ENCODE results near the gene ZNF274.
A peak's percentile ranks its signal among the peaks of the same experiment; 100 is the strongest.
"Not testable (repeated sequence)": the region's sequence is repeated elsewhere in the genome, so short reads cannot be mapped to it uniquely, and the experiment has no call there.

ZNF274 gene

DNA sequence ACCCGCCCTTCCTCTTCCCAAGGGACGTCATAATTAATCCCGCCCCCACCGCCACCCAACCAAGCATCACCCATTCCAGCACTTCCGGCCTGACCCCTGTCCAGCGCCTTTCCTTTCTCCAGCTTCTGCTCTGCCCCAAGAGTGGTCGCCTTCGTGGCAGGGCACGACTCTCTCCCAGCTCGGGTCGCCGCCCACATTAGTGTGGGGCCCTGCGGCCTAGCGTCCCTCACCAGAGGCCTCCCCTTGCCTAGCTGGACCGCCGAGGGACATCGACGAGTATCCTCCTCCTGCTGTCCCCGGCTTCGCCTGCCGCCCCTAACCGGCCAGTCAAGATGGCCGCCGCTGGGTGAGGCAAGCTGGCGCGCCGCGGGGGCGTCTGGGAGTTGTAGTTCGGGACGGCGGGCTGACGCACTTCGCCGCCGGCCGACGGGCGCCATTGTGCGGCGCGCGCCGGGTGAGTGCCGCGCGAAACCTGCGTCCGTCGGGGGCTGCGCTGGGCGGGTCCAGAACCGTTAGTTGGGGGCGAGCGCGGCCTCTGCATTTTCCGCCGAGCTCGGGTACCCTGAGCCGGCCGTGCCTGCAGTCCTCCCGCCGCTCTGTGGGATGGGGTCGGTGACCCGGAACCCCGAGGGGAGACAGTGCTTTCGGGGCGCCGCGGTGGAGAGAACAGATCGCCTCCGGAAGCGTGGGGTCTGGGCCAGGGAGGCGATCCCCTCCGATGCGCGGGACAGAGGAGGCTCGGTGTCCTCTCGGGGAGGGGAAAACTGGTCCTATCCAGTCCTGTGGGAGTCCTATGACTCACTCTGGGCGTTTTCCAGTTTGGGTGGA lies at the start of gene ZNF274:
Gene ZNF274 (plus strand): TSS at position 73 of the 828 bp plus-strand sequence. CDS start 905 bp downstream, outside the sequence.
- no peaks in the 10 kb centered on the region for H3K27me3 ChIP-seq (ENCODE audit: low read length)
- H3K4me3 ChIP-seq (ENCODE audit: insufficient read depth, low read length, poor library complexity, severe bottlenecking): peak within 1 kb of the TSS; percentile 85
- peaks cover 8% of the 10 kb centered on the region; the same call in 1 of the 2 replicates for H3F3A ChIP-seq (ENCODE audit: insufficient read depth)
- peak within 1 kb of the TSS; percentile 85 for H3K9ac ChIP-seq (ENCODE audit: low read length)
- H3K9me2 ChIP-seq (replicated peaks; ENCODE audit: insufficient read depth, low read length): no peaks in the 10 kb centered on the region
- H2AFZ ChIP-seq (ENCODE audit: low read depth, low read length, severe bottlenecking): peak within 1 kb of the TSS; percentile 91
- H3K9me3 ChIP-seq (ENCODE audit: insufficient read depth, low read length): peaks cover 23% of the 10 kb centered on the region; the same call in 1 of the 2 replicates
- H3K36me3 ChIP-seq (ENCODE audit: low read length): peaks cover 34% of the 10 kb centered on the region
- H3K79me2 ChIP-seq (ENCODE audit: insufficient read depth, low read length): peaks cover 18% of the 10 kb centered on the region
- TF ChIP-seq EZH2phosphoT487 (conservative IDR thresholded peaks at IDR 0.05; ENCODE audit: low read length): no peak
- TF ChIP-seq, protein P1, sequence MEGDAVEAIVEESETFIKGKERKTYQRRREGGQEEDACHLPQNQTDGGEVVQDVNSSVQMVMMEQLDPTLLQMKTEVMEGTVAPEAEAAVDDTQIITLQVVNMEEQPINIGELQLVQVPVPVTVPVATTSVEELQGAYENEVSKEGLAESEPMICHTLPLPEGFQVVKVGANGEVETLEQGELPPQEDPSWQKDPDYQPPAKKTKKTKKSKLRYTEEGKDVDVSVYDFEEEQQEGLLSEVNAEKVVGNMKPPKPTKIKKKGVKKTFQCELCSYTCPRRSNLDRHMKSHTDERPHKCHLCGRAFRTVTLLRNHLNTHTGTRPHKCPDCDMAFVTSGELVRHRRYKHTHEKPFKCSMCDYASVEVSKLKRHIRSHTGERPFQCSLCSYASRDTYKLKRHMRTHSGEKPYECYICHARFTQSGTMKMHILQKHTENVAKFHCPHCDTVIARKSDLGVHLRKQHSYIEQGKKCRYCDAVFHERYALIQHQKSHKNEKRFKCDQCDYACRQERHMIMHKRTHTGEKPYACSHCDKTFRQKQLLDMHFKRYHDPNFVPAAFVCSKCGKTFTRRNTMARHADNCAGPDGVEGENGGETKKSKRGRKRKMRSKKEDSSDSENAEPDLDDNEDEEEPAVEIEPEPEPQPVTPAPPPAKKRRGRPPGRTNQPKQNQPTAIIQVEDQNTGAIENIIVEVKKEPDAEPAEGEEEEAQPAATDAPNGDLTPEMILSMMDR (IDR thresholded peaks at IDR 0.05; ENCODE audit: insufficient read depth, low read length, poor library complexity, severe bottlenecking): no peak
- peak within 1 kb of the TSS; percentile 85 for H3K27ac ChIP-seq (ENCODE audit: low read depth, low read length)
- H3K4me2 ChIP-seq (ENCODE audit: low read depth, low read length, poor library complexity, severe bottlenecking): peak within 1 kb of the TSS; percentile 90
- no peaks in the 10 kb centered on the region for H4K20me1 ChIP-seq (ENCODE audit: low read depth, low read length)

DNA sequence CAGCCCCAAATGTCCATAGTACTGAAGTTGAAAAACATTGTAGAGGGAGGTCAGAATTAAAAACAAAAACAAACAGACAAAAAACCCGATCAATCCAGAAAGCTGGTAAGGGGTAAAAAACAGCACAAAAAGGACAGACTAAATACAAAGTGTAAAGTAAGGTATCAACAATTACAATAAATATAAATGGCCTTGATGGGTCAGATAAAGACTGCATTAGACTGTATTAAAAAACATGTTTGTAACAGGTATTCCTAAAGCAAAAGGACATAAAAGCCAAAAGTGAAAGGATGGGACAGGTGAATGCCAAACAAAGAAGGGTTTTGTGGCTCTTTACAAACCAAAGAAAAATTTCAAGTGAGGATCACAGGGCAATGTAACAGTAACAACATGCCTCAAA lies 48.6 kb upstream of the ZNF274 start:
- Histone ChIP-seq H3K9me2 (replicated peaks; ENCODE audit: insufficient read depth, low read length) (no peaks in the 10 kb centered on the region), H3K79me2 (ENCODE audit: insufficient read depth, low read length) (no peaks in the 10 kb centered on the region), H3K27me3 (ENCODE audit: low read length) (no peaks in the 10 kb centered on the region), H3K27ac (ENCODE audit: low read depth, low read length) (no peak overlapping the region), H2AFZ (ENCODE audit: low read depth, low read length, severe bottlenecking) (no peak overlapping the region), H3K36me3 (ENCODE audit: low read length) (no peaks in the 10 kb centered on the region), H3K9me3 (ENCODE audit: insufficient read depth, low read length) (peaks cover 21% of the 10 kb centered on the region; the same call in 1 of the 2 replicates), H3K9ac (ENCODE audit: low read length) (no peak overlapping the region), H3K4me2 (ENCODE audit: low read depth, low read length, poor library complexity, severe bottlenecking) (no peak overlapping the region), H4K20me1 (ENCODE audit: low read depth, low read length) (no peaks in the 10 kb centered on the region), H3K4me3 (ENCODE audit: insufficient read depth, low read length, poor library complexity, severe bottlenecking) (no peak overlapping the region), H3F3A (ENCODE audit: insufficient read depth) (no peaks in the 10 kb centered on the region)
- TF ChIP-seq, protein P1 (IDR thresholded peaks at IDR 0.05; ENCODE audit: insufficient read depth, low read length, poor library complexity, severe bottlenecking): no peak
- no peak for TF ChIP-seq EZH2phosphoT487 (conservative IDR thresholded peaks at IDR 0.05; ENCODE audit: low read length)

GRCh38 chr19:58145849-58146248 lies 37.0 kb upstream of the ZNF274 start:
- Histone ChIP-seq H3K9me2 (replicated peaks; ENCODE audit: insufficient read depth, low read length) (no peaks in the 10 kb centered on the region), H3K9ac (ENCODE audit: low read length) (no peak overlapping the region), H3K36me3 (ENCODE audit: low read length) (no peaks in the 10 kb centered on the region), H3K27me3 (ENCODE audit: low read length) (no peaks in the 10 kb centered on the region), H3K4me3 (ENCODE audit: insufficient read depth, low read length, poor library complexity, severe bottlenecking) (no peak overlapping the region), H3K4me2 (ENCODE audit: low read depth, low read length, poor library complexity, severe bottlenecking) (no peak overlapping the region), H3K27ac (ENCODE audit: low read depth, low read length) (no peak overlapping the region), H3F3A (ENCODE audit: insufficient read depth) (no peaks in the 10 kb centered on the region), H4K20me1 (ENCODE audit: low read depth, low read length) (no peaks in the 10 kb centered on the region), H3K9me3 (ENCODE audit: insufficient read depth, low read length) (peaks cover 15% of the 10 kb centered on the region; the same call in 1 of the 2 replicates), H3K79me2 (ENCODE audit: insufficient read depth, low read length) (no peaks in the 10 kb centered on the region), H2AFZ (ENCODE audit: low read depth, low read length, severe bottlenecking) (no peak overlapping the region)
- TF ChIP-seq, protein P1 (IDR thresholded peaks at IDR 0.05; ENCODE audit: insufficient read depth, low read length, poor library complexity, severe bottlenecking): no peak
- TF ChIP-seq EZH2phosphoT487 (conservative IDR thresholded peaks at IDR 0.05; ENCODE audit: low read length): no peak

GRCh38 chr19:58147475-58147874 lies 35.4 kb upstream of the ZNF274 start:
- not testable (repeated sequence) for H2AFZ ChIP-seq (ENCODE audit: low read depth, low read length, severe bottlenecking); H3K9me2 ChIP-seq (replicated peaks; ENCODE audit: insufficient read depth, low read length); H3K36me3 ChIP-seq (ENCODE audit: low read length); H3K4me3 ChIP-seq (ENCODE audit: insufficient read depth, low read length, poor library complexity, severe bottlenecking); H3K4me2 ChIP-seq (ENCODE audit: low read depth, low read length, poor library complexity, severe bottlenecking); H3K27me3 ChIP-seq (ENCODE audit: low read length); H3K79me2 ChIP-seq (ENCODE audit: insufficient read depth, low read length); H4K20me1 ChIP-seq (ENCODE audit: low read depth, low read length); H3K9ac ChIP-seq (ENCODE audit: low read length); H3F3A ChIP-seq (ENCODE audit: insufficient read depth); H3K27ac ChIP-seq (ENCODE audit: low read depth, low read length)
- H3K9me3 ChIP-seq (ENCODE audit: insufficient read depth, low read length): peaks cover 22% of the 10 kb centered on the region; the same call in 1 of the 2 replicates

Measured in SU-DHL-6 (cell line).